Measurements from ENCODE around the gene SEMA3A. TPM values are rescaled to one million over a fixed set of nuclear protein-coding genes. Genes with fewer than 3 reads are reported as not detected.

SEMA3A gene
- total RNA-seq, 1 donor from 2014 or later, result 0.14 TPM

DNA sequence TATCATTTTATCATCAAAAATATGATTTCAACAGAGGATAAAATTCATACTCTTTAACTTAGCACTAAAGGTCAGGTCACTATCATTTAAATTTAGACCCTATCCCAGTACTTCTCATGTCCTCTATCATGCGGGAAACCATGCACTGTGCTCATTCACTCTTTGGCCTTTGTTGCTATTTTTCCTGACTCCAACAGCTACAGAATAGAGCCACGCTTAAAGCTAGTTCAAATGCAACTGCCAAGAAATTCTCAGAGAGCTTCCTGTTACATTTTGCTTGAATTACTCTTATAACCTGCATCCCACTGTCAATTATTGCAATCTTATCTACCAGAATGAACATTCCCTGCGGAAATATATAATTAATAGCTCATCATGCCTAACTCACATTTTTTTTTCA, 58.3 kb downstream of the SEMA3A start:
- no peak for DNase-seq
- H3K27me3 Mint-ChIP-seq, result no peaks in the 10 kb centered on the region
- no peaks in the 10 kb centered on the region for H3K36me3 Mint-ChIP-seq (ENCODE audit: low read depth)
- no peak overlapping the region for H3K27ac Mint-ChIP-seq
- H3K4me3 Mint-ChIP-seq, result no peak overlapping the region
- intact Hi-C loops (cut with micrococcal nuclease), result no loop called here
- H3K4me1 Mint-ChIP-seq, result no peaks in the 10 kb centered on the region
- H3K9me3 Mint-ChIP-seq, result no peaks in the 10 kb centered on the region

- H3K27ac Mint-ChIP-seq, result no peak overlapping the region
- no peaks in the 10 kb centered on the region for H3K9me3 Mint-ChIP-seq
- DNase-seq, result no peak
- no peaks in the 10 kb centered on the region for H3K36me3 Mint-ChIP-seq (ENCODE audit: low read depth)
- no peaks in the 10 kb centered on the region for H3K4me1 Mint-ChIP-seq
- no peaks in the 10 kb centered on the region for H3K27me3 Mint-ChIP-seq
- intact Hi-C loops (cut with micrococcal nuclease), result no loop called here
- no peak overlapping the region for H3K4me3 Mint-ChIP-seq
Measured at GRCh38 chr7:84134169-84134568, 60.4 kb downstream of the SEMA3A start.

DNA sequence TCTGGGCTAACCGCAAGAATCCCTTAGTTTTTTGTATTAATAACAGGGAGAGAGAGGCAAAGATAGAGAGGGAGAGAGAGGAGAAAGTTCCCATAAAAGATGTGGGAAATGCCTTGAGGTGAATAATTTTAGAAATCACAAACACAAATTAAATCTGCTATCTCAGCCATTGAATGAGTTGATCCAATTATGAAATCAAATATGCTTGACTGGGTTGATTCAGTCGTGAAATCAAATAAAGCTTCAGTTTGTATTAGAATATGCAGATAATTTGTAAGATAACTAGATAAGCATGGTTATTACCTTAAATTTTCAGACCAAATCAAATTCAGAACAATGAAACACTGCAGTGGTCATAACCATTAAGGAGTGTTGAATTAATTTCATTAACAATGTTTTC, 68.9 kb downstream of the SEMA3A start:
- Mint-ChIP-seq H3K27me3 (no peaks in the 10 kb centered on the region), H3K27ac (no peak overlapping the region), H3K36me3 (ENCODE audit: low read depth) (no peaks in the 10 kb centered on the region), H3K4me1 (no peaks in the 10 kb centered on the region), H3K9me3 (no peaks in the 10 kb centered on the region), H3K4me3 (no peak overlapping the region)
- no peak for DNase-seq
- intact Hi-C loops (cut with micrococcal nuclease), result no loop called here

- no peaks in the 10 kb centered on the region for H3K36me3 Mint-ChIP-seq (ENCODE audit: low read depth)
- H3K27ac Mint-ChIP-seq, result no peak overlapping the region
- no peaks in the 10 kb centered on the region for H3K9me3 Mint-ChIP-seq
- no peak overlapping the region for H3K4me3 Mint-ChIP-seq
- intact Hi-C loops (cut with micrococcal nuclease), result no loop called here
- no peak for DNase-seq
- no peaks in the 10 kb centered on the region for H3K4me1 Mint-ChIP-seq
- H3K27me3 Mint-ChIP-seq, result no peaks in the 10 kb centered on the region
Measured at GRCh38 chr7:84123965-84124547, 70.5 kb downstream of the SEMA3A start.

- Mint-ChIP-seq H3K4me3 (no peak overlapping the region), H3K4me1 (no peaks in the 10 kb centered on the region), H3K27me3 (no peaks in the 10 kb centered on the region), H3K27ac (no peak overlapping the region), H3K9me3 (no peaks in the 10 kb centered on the region), H3K36me3 (ENCODE audit: low read depth) (no peaks in the 10 kb centered on the region)
- no peak for DNase-seq
- intact Hi-C loops (cut with micrococcal nuclease), result no loop called here
Measured at GRCh38 chr7:84122582-84123360, 71.8 kb downstream of the SEMA3A start.

DNA sequence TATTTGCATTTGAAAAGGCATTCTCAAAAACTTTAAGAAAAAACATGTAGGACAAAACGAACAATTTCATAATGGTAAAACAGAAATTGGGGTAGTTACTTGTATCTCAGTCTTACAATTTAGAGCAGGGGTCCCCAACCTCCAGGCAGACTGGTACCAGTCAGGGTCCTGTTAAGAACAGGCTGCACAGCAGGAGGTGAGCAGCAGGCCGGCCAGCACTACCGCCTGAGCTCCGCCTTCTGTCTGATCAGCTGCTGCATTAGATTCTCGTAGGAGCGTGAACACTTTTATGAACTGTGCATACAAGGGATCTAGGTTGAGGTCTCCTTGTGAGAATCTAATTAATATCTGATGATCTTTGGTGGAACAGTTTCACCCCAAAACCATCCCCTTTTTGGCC, 77.3 kb downstream of the SEMA3A start:
- no peaks in the 10 kb centered on the region for H3K36me3 Mint-ChIP-seq (ENCODE audit: low read depth)
- intact Hi-C loops (cut with micrococcal nuclease), result no loop called here

DNA sequence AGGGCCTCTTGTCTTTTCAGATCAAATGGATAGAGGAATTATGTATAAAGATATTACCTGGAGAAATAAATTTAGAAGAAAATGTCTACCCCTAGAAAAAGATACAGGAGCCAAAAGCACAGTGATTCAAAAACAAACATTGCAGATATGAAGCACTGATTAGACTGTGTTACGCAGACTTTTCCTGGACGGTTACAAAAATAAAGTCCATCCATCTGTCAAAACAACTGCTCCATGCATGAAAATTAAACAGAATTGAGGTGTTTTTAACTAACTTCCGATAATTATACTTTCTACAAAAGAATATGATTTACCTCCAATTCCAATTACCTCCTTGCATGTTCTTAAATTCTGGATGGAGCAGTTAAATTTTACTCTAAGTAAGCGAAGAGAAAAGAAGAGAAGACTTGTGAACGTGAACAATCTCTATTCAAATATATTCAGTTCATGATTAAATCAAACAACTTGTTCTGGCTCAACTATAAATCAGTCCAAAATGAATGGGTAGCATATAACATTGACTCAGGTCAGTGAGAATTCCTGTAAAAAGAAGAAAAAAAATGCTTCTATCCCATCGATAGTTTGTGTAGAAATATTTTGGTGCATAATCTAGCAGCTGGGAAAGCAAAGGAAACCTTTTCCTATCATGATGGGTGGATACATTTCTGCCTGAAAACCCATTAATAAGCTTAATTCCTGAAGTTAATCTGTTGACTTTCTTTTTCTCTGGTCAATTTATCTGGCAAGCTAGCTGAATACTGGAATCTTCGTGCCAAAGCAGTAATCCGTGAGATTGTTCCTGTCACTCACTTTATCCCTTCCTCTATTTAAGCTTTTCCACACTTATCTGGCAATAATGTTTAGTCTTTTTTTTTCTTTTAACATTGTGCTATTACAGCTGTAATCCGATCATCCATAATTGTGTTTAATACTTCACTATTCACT, 80.4 kb downstream of the SEMA3A start:
- Mint-ChIP-seq H3K4me3 (no peak overlapping the region), H3K27ac (no peak overlapping the region), H3K27me3 (peaks cover 4% of the 10 kb centered on the region), H3K36me3 (ENCODE audit: low read depth) (no peaks in the 10 kb centered on the region), H3K4me1 (peaks cover 1% of the 10 kb centered on the region), H3K9me3 (no peaks in the 10 kb centered on the region)
- no peak for DNase-seq
- intact Hi-C loops (cut with micrococcal nuclease), result no loop called here

More for the DNA sequence above, 77.3 kb downstream of the SEMA3A start:
- Mint-ChIP-seq H3K27ac (no peak overlapping the region), H3K4me1 (no peaks in the 10 kb centered on the region), H3K27me3 (peaks cover 2% of the 10 kb centered on the region), H3K4me3 (no peak overlapping the region), H3K9me3 (no peaks in the 10 kb centered on the region)
- no peak for DNase-seq

GRCh38 chr7:84113286-84113685, 81.3 kb downstream of the SEMA3A start:
- H3K4me3 Mint-ChIP-seq, result no peak overlapping the region
- intact Hi-C loops (cut with micrococcal nuclease), result no loop called here
- peaks cover 2% of the 10 kb centered on the region for H3K4me1 Mint-ChIP-seq
- no peak for DNase-seq
- H3K27me3 Mint-ChIP-seq, result peaks cover 7% of the 10 kb centered on the region
- no peaks in the 10 kb centered on the region for H3K9me3 Mint-ChIP-seq
- H3K27ac Mint-ChIP-seq, result no peak overlapping the region
- H3K36me3 Mint-ChIP-seq (ENCODE audit: low read depth), result no peaks in the 10 kb centered on the region

DNA sequence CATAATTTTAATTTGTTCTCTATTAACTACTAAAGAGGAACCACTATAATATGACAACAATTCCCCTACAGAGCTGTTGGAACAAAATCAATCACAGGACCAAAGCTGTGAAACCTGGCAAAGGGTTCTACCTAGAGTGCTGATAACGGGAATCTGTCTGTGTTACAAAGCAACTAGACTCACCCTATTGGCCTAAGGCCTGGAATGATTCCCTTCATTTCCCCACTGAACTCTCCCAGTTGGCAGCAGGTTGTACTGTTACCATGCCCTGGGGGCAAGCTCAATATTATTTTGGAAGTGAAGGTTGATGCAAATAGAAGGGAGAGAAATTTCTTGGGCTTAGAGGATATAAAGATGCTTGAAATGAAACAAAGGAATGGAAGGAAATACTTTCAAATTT, 81.8 kb downstream of the SEMA3A start:
- Mint-ChIP-seq H3K27me3 (peaks cover 7% of the 10 kb centered on the region), H3K36me3 (ENCODE audit: low read depth) (no peaks in the 10 kb centered on the region), H3K4me3 (no peak overlapping the region), H3K9me3 (no peaks in the 10 kb centered on the region), H3K4me1 (peaks cover 2% of the 10 kb centered on the region), H3K27ac (no peak overlapping the region)
- intact Hi-C loops (cut with micrococcal nuclease), result no loop called here
- DNase-seq, result no peak

- Mint-ChIP-seq H3K4me3 (no peak overlapping the region), H3K4me1 (peaks cover 2% of the 10 kb centered on the region), H3K27me3 (peaks cover 7% of the 10 kb centered on the region), H3K27ac (no peak overlapping the region), H3K9me3 (no peaks in the 10 kb centered on the region), H3K36me3 (ENCODE audit: low read depth) (no peaks in the 10 kb centered on the region)
- DNase-seq, result no peak
- intact Hi-C loops (cut with micrococcal nuclease), result no loop called here
Measured at GRCh38 chr7:84111842-84112241, 82.7 kb downstream of the SEMA3A start.

GRCh38 chr7:84110400-84110799, 84.2 kb downstream of the SEMA3A start:
- DNase-seq, result no peak
- H3K4me3 Mint-ChIP-seq, result no peak overlapping the region
- H3K36me3 Mint-ChIP-seq (ENCODE audit: low read depth), result no peaks in the 10 kb centered on the region
- H3K27me3 Mint-ChIP-seq, result peaks cover 7% of the 10 kb centered on the region
- H3K4me1 Mint-ChIP-seq, result peaks cover 2% of the 10 kb centered on the region
- intact Hi-C loops (cut with micrococcal nuclease), result no loop called here
- no peaks in the 10 kb centered on the region for H3K9me3 Mint-ChIP-seq
- H3K27ac Mint-ChIP-seq, result no peak overlapping the region

DNA sequence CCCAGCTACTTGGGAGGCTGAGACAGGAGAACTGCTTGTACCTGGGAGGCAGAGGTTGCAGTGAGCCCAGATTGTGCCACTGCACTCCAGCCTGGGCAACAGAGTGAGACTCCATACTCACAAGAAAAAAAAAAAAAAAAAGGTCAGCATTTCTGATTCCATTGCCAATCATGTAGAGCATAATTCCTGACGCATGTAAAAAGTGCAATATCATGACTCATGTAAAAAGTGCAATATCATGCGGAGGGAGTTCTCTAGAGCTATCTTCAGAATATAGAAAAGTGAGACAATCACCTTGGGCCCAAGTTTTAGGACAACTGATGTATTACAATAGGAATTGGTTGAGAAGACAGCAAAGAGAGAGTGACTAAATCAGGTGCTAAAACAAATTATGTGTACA, 85.8 kb downstream of the SEMA3A start:
- Mint-ChIP-seq H3K9me3 (no peaks in the 10 kb centered on the region), H3K27me3 (peaks cover 6% of the 10 kb centered on the region), H3K27ac (no peak overlapping the region), H3K4me3 (no peak overlapping the region), H3K4me1 (peaks cover 2% of the 10 kb centered on the region), H3K36me3 (ENCODE audit: low read depth) (no peaks in the 10 kb centered on the region)
- no peak for DNase-seq
- intact Hi-C loops (cut with micrococcal nuclease), result no loop called here

GRCh38 chr7:84108119-84108518, 86.5 kb downstream of the SEMA3A start:
- Mint-ChIP-seq H3K27ac (no peak overlapping the region), H3K4me3 (no peak overlapping the region), H3K27me3 (peaks cover 6% of the 10 kb centered on the region), H3K9me3 (no peaks in the 10 kb centered on the region), H3K36me3 (ENCODE audit: low read depth) (no peaks in the 10 kb centered on the region), H3K4me1 (peaks cover 2% of the 10 kb centered on the region)
- intact Hi-C loops (cut with micrococcal nuclease), result no loop called here
- DNase-seq, result no peak

DNA sequence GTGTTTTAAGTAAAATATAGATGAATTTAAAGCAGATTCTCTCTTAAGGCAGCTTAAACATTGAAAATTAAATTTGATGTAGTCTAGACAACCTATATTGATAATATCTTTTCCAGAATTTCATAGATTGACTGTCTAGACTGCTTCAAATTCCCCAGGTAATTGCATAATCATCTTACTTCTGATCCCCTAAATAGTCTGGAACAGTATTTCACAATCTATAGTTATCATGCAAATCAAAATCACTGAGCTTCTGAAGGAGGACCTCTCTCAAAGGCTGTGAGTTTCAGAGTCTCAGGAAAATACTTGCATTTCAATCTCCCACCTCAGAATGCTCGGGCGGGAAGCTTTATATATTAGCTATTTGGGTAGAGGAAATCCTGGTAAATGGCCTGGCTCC, 87.3 kb downstream of the SEMA3A start:
- DNase-seq, result no peak
- Mint-ChIP-seq H3K27me3 (peaks cover 6% of the 10 kb centered on the region), H3K4me1 (peaks cover 2% of the 10 kb centered on the region), H3K27ac (no peak overlapping the region), H3K9me3 (no peaks in the 10 kb centered on the region), H3K36me3 (ENCODE audit: low read depth) (no peaks in the 10 kb centered on the region), H3K4me3 (no peak overlapping the region)
- intact Hi-C loops (cut with micrococcal nuclease), result no loop called here

All from activated CD4-positive, alpha-beta T cell treated with anti-CD3 and anti-CD28 coated beads, Interleukin-2, amount 10 ng/mL, durations not matched to agents 24 days and 14 days (primary cell).